Hematopoietic multipotent progenitor cell treated with erythropoietin and hydrocortisone succinate and interleukin-3 and kit ligand, for 15 days (in vitro differentiated cells): ENCODE results near the gene TMEM120A.

Experiments
- DNase-seq: peaks from one replicate; pipeline ENCODE4 v3.0.0-alpha.2; 2015; ENCODE audit warnings: low spot score

TMEM120A gene

GRCh38 chr7:75980430-75981202 lies 13.8 kb downstream of the TMEM120A start:
- no peak for DNase-seq

DNA sequence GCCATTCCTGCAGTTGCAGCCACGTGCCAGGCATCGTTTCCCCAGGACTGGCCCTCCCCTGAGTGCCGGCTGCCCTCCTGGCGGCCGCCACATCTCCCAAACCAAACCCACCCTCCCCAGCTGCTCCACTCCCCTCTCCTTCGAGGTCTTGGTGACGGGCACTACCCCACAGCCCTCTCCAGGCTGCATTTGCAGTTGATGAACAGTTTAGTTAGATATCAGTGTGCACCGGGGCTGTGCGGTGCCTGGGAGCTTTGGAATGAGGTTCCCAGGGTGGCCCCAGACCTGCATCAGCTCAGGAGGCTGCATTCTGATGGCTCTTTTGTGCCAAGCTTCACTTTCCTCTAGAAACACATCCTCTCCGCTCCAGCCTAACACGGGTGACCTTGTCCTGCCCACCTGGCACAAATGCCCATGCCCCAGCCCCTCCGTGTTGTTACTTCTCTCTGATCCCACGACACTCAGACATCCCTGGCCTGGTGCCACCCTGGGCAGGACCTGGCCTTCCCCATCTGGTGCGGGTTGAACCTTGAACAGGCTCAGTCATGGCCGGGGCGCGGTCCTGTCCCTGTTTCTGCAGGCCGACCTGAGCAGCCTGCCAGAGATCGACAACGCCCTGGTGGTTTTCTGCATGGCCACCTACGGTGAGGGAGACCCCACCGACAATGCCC lies 14.5 kb downstream of the TMEM120A start:
- DNase-seq: no peak

DNA sequence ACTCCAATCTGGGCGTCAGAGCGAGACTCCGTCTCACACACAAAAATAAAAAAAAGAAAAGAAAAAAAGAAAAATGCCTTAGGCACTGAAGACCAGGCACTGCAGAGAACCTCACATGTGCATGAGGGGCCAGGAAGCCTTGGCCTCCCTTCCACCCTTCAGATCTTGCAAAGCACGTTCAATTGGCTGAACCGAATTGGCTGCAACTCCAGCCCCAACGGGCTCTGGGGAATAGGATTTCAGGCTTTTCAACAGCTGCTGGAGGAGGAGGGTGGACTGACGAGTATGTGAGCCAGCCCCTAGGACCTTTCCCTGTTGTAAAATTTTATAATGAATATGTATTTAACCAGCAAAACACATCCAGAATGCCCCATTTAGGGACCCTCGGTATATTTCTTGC lies 16.7 kb downstream of the TMEM120A start:
- no peak for DNase-seq

GRCh38 chr7:75971961-75972763 lies 22.2 kb downstream of the TMEM120A start:
- DNase-seq: no peak

- no peak for DNase-seq
Measured at GRCh38 chr7:75971309-75971960, 23.0 kb downstream of the TMEM120A start.

DNA sequence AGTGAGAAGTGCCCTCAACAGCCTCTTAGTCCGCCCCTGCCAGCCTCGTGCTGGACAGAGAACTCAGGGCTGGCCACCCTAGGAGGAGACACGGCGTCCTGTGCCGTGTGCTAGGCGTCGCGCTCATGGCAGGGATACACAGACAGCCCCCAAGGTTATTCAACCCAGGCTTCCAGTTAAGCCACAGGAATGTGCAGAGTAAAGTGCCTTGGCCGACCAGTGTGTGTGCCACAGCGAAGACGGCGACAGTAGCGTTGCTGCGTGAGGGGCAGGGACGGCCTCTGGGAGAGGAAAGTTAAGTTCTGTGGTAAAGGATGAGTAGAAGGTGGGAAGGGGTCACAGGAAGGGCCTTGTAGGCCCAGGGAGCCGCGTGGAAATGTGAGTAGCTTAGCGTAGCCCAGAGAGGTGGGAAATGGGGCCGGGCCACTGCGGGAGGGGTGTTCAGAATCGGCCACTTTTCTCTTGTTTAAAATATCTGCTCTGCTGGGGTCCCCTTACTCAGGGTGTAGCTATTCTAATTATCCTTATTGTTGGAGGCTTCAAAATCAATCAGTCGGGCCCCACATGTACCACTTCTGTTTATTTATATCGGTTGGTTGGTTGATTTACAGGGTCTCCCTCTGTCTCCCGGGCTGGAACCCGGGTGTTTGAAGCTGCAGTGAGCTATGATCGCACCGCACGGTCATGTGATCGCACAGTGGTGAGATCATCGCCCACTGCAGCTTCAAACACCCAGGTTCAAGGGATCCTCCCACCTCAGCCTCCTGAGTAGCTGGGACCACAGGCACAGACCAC lies 24.5 kb downstream of the TMEM120A start:
- no peak for DNase-seq

DNA sequence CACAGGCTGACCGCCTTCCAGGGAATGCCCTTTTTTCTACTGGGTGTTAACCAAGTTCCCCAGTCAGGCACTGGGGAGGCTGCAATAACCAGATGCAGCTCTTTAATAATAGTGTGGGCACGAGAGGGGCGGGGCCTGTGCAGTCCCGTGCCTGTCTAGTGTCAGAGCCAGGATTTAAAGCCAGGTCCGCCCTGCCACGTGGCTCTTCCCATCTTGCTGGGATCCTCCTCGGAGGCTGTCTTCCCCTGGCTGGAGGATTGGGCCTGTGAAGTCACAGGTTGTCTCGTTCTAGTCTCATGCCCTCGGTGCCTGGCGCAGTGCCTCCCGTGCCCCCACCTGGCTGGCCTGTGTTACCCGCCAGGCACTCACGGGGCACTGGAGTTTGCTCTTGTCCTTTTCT lies 25.2 kb downstream of the TMEM120A start:
- no peak for DNase-seq

DNA sequence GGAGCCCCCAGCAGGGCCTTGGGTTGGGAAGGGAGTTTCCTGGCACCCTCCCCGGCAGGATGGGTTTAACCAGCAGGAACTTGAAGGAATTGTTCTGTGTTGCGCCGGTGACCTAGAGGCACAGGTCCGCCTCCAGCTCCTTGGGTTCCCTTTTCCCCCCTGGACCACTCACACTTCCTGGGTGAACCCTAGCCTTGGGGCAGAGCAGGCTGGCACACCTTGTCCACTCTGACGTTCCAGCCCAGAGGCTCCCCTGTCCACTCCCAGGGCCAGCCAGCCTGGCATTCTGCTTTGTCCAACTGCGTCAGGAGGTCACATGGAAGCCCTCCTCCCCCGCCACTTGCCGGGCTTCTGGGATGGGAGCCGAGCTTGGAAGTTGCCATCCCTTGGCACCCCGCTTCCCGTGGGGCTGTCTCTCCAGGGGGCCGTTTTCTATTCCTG lies 25.8 kb downstream of the TMEM120A start:
- no peak for DNase-seq

DNA sequence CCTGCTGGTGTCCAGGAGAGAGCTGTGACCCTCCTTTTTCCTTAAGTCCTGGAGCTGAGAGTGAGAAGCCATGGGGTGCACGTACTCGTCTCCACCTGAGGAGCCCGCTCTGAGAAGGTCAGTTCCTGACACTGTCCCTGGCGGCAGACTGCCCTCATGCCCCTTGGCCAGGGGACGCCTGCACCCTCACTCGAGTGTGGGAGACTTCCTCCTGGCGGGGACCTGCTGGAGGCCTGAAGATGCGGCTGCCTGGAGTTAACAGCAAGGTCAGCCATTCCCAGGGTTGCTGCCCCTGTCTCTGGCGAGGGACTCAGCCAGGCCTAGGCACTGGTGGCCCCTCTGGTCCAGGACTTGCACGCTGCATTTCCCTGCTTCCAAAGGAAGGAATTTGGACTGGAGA lies 26.4 kb downstream of the TMEM120A start:
- DNase-seq: no peak

- no peak for DNase-seq
Measured at GRCh38 chr7:75967487-75967997, 26.9 kb downstream of the TMEM120A start.

DNA sequence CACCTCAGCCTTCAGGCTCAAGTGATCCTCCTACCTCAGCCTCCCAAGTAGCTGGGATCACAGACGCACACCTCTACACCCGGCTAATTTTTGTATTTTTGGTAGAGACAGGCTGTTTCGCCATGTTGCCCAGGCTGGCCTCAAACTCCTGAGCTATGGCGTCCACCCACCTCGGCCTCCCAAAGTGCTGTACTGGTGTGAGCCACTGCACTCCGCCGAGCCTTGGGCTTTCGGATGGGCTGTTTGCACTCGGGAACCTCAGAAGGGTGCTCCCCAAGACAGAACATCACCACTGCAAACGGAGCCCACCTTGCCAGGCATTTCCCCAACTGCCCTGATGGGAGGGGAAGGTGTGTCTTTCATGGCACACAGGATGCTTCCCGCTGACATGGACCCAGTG lies 27.3 kb downstream of the TMEM120A start:
- DNase-seq: no peak

- no peak for DNase-seq
Measured at GRCh38 chr7:75966190-75966961, 28.0 kb downstream of the TMEM120A start.

GRCh38 chr7:75965617-75966016 lies 28.8 kb downstream of the TMEM120A start:
- DNase-seq: no peak

- no peak for DNase-seq
Measured at GRCh38 chr7:75963381-75963995, 30.9 kb downstream of the TMEM120A start.

DNA sequence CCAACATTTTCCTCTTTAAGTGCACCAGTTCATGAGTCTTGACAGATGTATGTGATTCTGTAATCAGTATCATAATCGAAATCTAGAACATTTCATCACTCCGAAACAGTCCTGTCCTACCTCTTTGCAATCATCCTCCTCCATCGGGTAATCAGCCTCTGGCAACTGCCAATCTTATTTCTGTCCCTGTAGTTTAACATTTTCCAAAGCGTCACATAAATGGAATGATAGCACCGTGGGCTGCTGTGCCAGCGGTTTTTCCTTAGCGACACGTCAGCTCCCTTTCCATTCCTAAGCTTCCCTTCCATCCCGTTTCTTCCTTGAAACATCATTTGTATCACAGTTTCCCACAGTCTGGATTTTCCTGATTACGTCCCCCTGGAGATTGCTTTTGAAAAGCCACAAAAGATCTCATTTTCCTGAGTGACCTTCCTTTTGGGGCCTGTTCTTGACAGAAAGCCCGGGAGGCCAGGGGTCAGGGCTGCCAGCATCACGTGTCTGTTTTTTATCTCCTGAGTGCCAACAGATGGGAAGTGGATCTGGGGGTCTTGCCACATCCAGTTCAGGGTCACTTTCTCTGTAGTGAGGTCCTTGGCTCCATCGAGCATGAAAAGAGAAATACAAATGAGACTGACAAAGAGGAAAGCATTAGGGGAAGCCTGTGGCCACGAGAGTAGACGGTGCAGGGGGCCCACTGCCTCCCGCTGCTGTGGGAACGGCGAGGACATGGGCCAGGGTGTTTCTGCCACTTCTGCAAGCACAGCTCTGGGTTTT lies 31.6 kb downstream of the TMEM120A start:
- no peak for DNase-seq

DNA sequence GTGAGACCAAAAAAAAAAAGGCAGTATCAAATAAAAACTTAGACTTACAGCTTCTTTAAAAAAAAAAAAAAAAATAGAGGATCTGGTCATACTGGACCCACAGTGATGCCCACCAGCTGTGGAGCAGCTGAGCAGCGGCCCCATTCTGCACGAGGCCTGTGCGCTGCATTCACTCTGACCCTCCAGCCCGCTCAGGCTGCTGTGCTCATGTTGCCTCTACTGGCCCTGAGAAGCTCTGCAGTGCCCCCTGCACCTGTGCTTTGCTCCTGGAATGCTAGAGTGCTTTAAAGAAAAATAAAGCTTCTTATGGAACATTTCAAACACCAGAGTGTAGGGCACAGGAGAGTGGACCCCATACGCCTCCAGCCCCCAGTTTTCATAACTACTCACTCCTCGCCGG lies 33.2 kb downstream of the TMEM120A start:
- no peak for DNase-seq

DNA sequence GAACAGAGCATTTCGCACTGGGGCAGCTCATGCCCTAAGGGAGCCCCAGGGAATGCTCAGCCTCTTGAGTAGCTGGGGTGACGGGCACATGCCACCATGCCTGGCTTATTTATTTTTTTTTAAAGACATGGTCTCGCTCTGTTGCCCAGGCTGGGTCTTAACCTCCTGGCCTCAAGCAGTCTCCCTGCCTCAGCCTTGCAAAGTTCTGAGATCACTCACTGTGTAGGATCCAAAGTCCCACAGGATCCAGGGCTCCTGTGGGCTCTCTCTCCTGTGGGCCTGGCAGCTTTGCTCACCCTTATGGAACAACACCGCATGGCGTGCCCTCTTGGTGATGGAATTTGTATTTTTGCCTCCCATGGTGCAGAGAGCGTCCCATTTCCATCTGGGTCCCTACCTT lies 34.0 kb downstream of the TMEM120A start:
- DNase-seq: no peak

GRCh38 chr7:75958802-75959543 lies 35.4 kb downstream of the TMEM120A start:
- no peak for DNase-seq
